CD4-positive, alpha-beta T cell treated with Interferon alpha-2 for 1 hour (primary cell): Measurements from ENCODE around the gene ANO2.
"Not testable (repeated sequence)": the region's sequence is repeated elsewhere in the genome, so short reads cannot be mapped to it uniquely, and the experiment has no call there.

Experiments used
- DNase-seq, 2 donors: peaks; one replicate each; pipeline ENCODE4 v3.0.0-alpha.2; 2020 to 2022

The ANO2 gene

GRCh38 chr12:5915511-5915910 lies 29.5 kb downstream of the ANO2 start:
- DNase-seq, result no peak

- DNase-seq, result no peak
Measured at GRCh38 chr12:5914387-5915149, 30.5 kb downstream of the ANO2 start.

GRCh38 chr12:5913387-5913786 lies 31.7 kb downstream of the ANO2 start:
- no peak for DNase-seq

GRCh38 chr12:5912437-5913334 lies 32.4 kb downstream of the ANO2 start:
- no peak for DNase-seq

GRCh38 chr12:5912011-5912410 lies 33.0 kb downstream of the ANO2 start:
- no peak for DNase-seq

GRCh38 chr12:5910790-5911548 lies 34.1 kb downstream of the ANO2 start:
- no peak for DNase-seq

GRCh38 chr12:5909560-5909959 lies 35.5 kb downstream of the ANO2 start:
- no peak for DNase-seq

GRCh38 chr12:5908251-5908650 lies 36.8 kb downstream of the ANO2 start:
- no peak for DNase-seq

GRCh38 chr12:5907807-5908206 lies 37.3 kb downstream of the ANO2 start:
- DNase-seq, result no peak

GRCh38 chr12:5905757-5906156 lies 39.3 kb downstream of the ANO2 start:
- DNase-seq, result no peak

GRCh38 chr12:5904969-5905368 lies 40.1 kb downstream of the ANO2 start:
- no peak for DNase-seq

GRCh38 chr12:5904441-5904840 lies 40.6 kb downstream of the ANO2 start:
- no peak for DNase-seq

- DNase-seq, result no peak
Measured at GRCh38 chr12:5902736-5903135, 42.3 kb downstream of the ANO2 start.

- DNase-seq, result no peak
Measured at GRCh38 chr12:5901416-5901815, 43.6 kb downstream of the ANO2 start.

GRCh38 chr12:5900533-5901205 lies 44.4 kb downstream of the ANO2 start:
- no peak for DNase-seq

GRCh38 chr12:5900076-5900475 lies 45.0 kb downstream of the ANO2 start:
- no peak for DNase-seq

- DNase-seq, result no peak
Measured at GRCh38 chr12:5899675-5900074, 45.4 kb downstream of the ANO2 start.

- DNase-seq, result no peak
Measured at GRCh38 chr12:5898874-5899273, 46.2 kb downstream of the ANO2 start.

GRCh38 chr12:5889381-5890047 lies 55.5 kb downstream of the ANO2 start:
- no peak for DNase-seq

GRCh38 chr12:5888816-5889315 lies 56.2 kb downstream of the ANO2 start:
- no peak for DNase-seq

GRCh38 chr12:5887819-5888218 lies 57.2 kb downstream of the ANO2 start:
- DNase-seq, result not testable (repeated sequence)

GRCh38 chr12:5884866-5885265 lies 60.2 kb downstream of the ANO2 start:
- no peak for DNase-seq
